Psoas muscle (tissue), 8 donors: Measurements from ENCODE around the gene VILL. TPM values are rescaled to one million over a fixed set of nuclear protein-coding genes. Genes with fewer than 3 reads are reported as not detected.

ENCODE experiments used
- ATAC-seq, 4 donors: fragments of 200-7000 bp; cut with Tn5 transposase; one replicate each; pipeline ENCODE4 v1.9.1; 2020; ENCODE audit warnings: moderate library complexity in 3 of 4, mild to moderate bottlenecking in 2 of 4
- DNase-seq, 2 donors: peaks; one replicate each; pipeline ENCODE4 v3.0.0-alpha.2; 2020
- H3K27ac ChIP-seq: fragments of 200-600 bp; one replicate; pipeline ENCODE4 v1.8.0; 2022
- H3K27me3 ChIP-seq, 3 donors: fragments of 200-600 bp in 1 of 3; one replicate each; pipeline versions ENCODE4 v1.6.1 to v1.8.0; 2013 to 2022; ENCODE audit warnings: low read length in 2 of 3, mild to moderate bottlenecking in 2 of 3, moderate library complexity in 1 of 3; ENCODE audit not compliant: insufficient read depth in 3 of 3
- H3K36me3 ChIP-seq, 2 donors: fragments of 200-600 bp in 1 of 2; one replicate each; pipeline versions ENCODE4 v1.6.1 to v1.8.0; 2013 to 2022; ENCODE audit warnings: low read depth in 1 of 2, mild to moderate bottlenecking in 1 of 2, moderate library complexity in 1 of 2; ENCODE audit not compliant: insufficient read depth in 1 of 2
- H3K4me1 ChIP-seq: fragments of 200-600 bp; one replicate; pipeline ENCODE4 v1.8.0; 2022
- H3K4me3 ChIP-seq: fragments of 200-600 bp; one replicate; pipeline ENCODE4 v1.8.0; 2022; ENCODE audit warnings: mild to moderate bottlenecking
- H3K9me3 ChIP-seq: fragments of 200-600 bp; one replicate; pipeline ENCODE4 v1.8.0; 2022
- WGBS, 3 donors: extraction: QIAGEN DNeasy Blood & Tissue Kit; methylation state at CpG; one replicate each; pipeline versions ENCODE4 v1.1.6 to v1.1.7; 2013; 5-methylcytosine and 5-hydroxymethylcytosine counted together
- intact Hi-C, 2 donors: fragments of 100-400 bp; cut with DNase I; formaldehyde crosslinking; loops; one replicate each; pipeline versions ENCODE4 v1.11.0 to v1.14.2; 2022
- polyA plus RNA-seq, 3 donors: library from polyadenylated mRNA; stranded (reverse); fragments of 200-250 nt; gene quantifications; one replicate each; pipeline ENCODE4 v1.2.3, GENCODE V29; 2013
- total RNA-seq, 4 donors: library from RNA; stranded (reverse); fragmentation: NEBNext Ultra II Directional in 2 of 4; extraction: Animal tissue kit (Norgen Biotek cat#: 25700) in 2 of 4; gene quantifications; one replicate each; pipeline versions ENCODE4 v1.2.1 to v1.2.4, GENCODE V29; 2021 to 2023
- TF ChIP-seq, protein P1 (sequence below): fragments of 200-600 bp; IDR thresholded peaks from one replicate; pipeline ENCODE4 v1.8.0; 2022; ENCODE audit warnings: antibody characterized with exemption
- donor health status: healthy with polysubstance abuse.
- donor health status: DM: no; HTN: no; CAD: no; lungs with moderate emphysema.
- donor health status: Bipolar disorder and iron deficiency.
- donor health status: healthy.
- donor health status: DM: yes; HTN: yes; CAD: no.
- donor health status: DM: no; HTN: no; CAD: no.
- donor health status: DM: no; HTN: no; CAD: no.
- donor health status: DM: yes; HTN: yes; CAD: no.

VILL gene
- total and polyA plus RNA-seq, 7 donors = 0.65 to 2.1 (median 0.92) TPM

DNA sequence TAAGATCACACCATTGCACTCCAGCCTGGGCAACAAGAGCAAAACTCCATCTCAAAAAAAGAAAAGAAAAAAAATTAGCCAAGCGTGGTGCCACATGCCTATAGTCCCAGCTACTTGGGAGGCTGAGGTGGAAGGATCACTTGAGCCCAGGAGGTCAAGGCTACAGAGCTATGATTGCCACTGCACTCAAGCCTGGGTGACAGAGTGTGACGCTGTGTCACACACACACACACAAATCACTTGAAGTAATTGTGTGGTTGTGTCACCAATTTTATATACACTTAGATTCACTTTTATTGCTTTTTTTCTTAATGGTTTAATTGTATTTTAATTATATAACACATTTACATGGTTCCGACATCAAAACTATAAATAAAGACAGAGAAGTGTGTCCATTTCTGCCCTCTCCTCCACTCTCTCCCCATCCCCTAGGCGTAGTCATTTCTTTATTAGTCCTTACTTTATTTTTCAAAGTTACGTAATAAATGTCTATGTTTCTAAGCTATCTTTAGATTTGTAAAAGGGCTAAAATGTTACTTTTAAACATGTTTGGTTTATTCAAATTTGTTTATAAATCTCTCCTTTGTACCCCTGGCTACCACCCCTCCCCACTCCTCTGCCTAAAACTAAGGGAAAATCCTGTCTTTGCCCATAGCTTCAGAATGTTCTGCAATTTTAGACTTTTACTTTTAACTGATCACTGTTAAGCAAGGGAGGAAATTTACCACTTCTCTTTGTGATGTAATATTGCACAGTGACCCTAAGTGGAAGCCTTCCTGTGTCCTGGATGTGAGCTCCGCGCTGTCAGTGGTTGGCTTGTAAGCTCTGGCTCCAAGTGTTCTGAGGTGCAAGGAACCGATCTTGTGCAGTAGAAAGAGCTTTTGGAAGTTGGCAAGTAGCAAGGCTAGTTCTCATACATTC is 10.8 kb upstream of the VILL start:
- Histone ChIP-seq H3K27me3 (no peaks in the 10 kb centered on the region), H3K4me1 (no peaks in the 10 kb centered on the region), H3K27ac (no peak overlapping the region), H3K36me3 (peaks cover 0 to 10% of the 10 kb centered on the region in 2 donors), H3K4me3 (no peak overlapping the region), H3K9me3 (no peaks in the 10 kb centered on the region)
- intact Hi-C loops = no loop called here
- WGBS, 3 donors = 88 to 93% (median 92%) methylated on average over 8 of the region's 8 CpGs
- DNase-seq (no peak), ATAC-seq (no peak)
- TF ChIP-seq, protein P1, sequence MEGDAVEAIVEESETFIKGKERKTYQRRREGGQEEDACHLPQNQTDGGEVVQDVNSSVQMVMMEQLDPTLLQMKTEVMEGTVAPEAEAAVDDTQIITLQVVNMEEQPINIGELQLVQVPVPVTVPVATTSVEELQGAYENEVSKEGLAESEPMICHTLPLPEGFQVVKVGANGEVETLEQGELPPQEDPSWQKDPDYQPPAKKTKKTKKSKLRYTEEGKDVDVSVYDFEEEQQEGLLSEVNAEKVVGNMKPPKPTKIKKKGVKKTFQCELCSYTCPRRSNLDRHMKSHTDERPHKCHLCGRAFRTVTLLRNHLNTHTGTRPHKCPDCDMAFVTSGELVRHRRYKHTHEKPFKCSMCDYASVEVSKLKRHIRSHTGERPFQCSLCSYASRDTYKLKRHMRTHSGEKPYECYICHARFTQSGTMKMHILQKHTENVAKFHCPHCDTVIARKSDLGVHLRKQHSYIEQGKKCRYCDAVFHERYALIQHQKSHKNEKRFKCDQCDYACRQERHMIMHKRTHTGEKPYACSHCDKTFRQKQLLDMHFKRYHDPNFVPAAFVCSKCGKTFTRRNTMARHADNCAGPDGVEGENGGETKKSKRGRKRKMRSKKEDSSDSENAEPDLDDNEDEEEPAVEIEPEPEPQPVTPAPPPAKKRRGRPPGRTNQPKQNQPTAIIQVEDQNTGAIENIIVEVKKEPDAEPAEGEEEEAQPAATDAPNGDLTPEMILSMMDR = no peak

DNA sequence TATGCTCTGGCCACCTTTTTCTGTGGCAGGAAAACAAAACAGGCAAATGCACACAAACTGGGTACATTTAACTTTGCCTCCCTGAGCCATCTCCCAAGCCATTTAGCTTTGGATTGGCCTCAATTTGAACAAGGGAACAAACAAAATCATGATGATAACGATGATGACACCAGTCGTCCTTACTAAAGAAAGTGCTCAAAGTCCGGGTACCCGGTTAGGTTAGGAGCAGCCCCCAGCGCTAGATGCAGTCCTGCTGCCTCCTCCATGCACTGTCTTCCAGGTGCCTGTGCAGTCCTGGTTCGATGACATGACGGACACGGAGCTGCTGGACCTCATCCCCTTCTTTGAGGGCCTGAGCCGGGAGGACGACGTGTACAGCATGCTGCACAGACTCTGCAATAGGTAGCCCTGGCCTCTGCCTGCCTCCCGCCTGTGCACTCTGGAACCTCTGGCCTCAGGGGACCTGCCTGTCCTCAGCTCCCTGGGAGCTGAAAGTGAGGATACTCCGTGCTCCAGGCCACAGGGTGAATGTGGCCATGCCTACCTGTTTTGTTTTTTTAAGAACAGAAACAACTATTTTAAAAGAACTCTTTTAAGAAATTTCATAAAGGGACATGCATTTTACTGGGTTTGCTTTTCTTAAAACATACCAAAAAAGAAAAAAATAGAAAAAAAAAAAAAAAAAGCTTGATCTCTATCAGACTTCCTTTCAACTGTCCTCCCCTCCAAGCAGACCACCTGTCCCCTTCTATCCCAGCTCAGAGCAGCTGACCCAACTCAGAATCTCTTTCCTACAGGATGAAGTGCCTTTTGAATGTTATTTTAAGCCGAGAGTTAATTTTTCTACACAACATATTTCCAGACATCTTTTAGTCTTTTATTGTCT is 9.9 kb upstream of the VILL start:
- H3K36me3 ChIP-seq = peaks cover 0 to 9% of the 10 kb centered on the region in 2 donors
- H3K27ac ChIP-seq = no peak overlapping the region
- no peaks in the 10 kb centered on the region for H3K27me3 ChIP-seq
- intact Hi-C loops = no loop called here
- no peak for DNase-seq
- 77 to 89% (median 78%) methylated on average over 14 of the region's 14 CpGs for WGBS, 3 donors
- no peak overlapping the region for H3K4me3 ChIP-seq
- no peaks in the 10 kb centered on the region for H3K9me3 ChIP-seq
- TF ChIP-seq, protein P1 = no peak
- H3K4me1 ChIP-seq = no peaks in the 10 kb centered on the region
- ATAC-seq = no peak

DNA sequence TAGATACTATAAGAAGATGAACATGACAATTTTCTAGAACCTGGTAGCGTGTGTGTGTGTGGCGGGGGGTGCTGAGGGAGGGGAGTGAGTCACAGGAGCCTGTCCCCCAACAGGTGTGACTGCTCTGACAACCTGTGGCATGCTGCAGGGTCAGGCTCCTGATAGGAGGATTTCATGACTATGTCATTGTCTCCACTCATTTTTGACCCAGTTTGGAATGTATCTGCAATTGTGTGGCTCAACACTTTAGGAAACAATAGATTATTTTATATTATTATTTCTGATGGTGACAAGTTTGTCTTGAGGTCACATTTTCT is 9.3 kb upstream of the VILL start:
- TF ChIP-seq, protein P1 = no peak
- no peak for DNase-seq
- 83 to 100% (median 91%) methylated on average over 2 of the region's 2 CpGs for WGBS, 3 donors
- no peaks in the 10 kb centered on the region for H3K27me3 ChIP-seq
- intact Hi-C loops = no loop called here
- no peaks in the 10 kb centered on the region for H3K4me1 ChIP-seq
- no peak overlapping the region for H3K27ac ChIP-seq
- no peaks in the 10 kb centered on the region for H3K9me3 ChIP-seq
- peaks cover 0 to 3% of the 10 kb centered on the region in 2 donors for H3K36me3 ChIP-seq
- ATAC-seq = no peak
- no peak overlapping the region for H3K4me3 ChIP-seq

GRCh38 chr3:37982331-37982730 is 8.3 kb upstream of the VILL start:
- Histone ChIP-seq H3K4me1 (no peaks in the 10 kb centered on the region), H3K9me3 (no peaks in the 10 kb centered on the region), H3K36me3 (no peaks in the 10 kb centered on the region), H3K27ac (no peak overlapping the region), H3K27me3 (no peaks in the 10 kb centered on the region), H3K4me3 (no peak overlapping the region)
- DNase-seq = no peak
- 38 to 53% (median 39%) methylated on average over 1 of the region's 1 CpG for WGBS, 3 donors
- TF ChIP-seq, protein P1 = no peak
- no peak for ATAC-seq
- intact Hi-C loops = no loop called here
